ENCODE results near the gene EML5.

GRCh38 chr14:88584451-88584850, 208.3 kb downstream of the EML5 start:
- TF ChIP-seq POLR2AphosphoS5 (IDR thresholded peaks at IDR 0.05) (no peak), CTCF (IDR thresholded peaks at IDR 0.05) (no peak), EP300 (IDR thresholded peaks at IDR 0.05) (no peak)
